DMS 273 treated with DMSO at 0.1 percent for 48 hours (cell line): ENCODE results near the gene ELAVL2.

Source experiments
- DNase-seq: peaks from one replicate; lab custom pipeline; 2025; lab: John Stamatoyannopoulos, UW

ELAVL2 gene

DNA sequence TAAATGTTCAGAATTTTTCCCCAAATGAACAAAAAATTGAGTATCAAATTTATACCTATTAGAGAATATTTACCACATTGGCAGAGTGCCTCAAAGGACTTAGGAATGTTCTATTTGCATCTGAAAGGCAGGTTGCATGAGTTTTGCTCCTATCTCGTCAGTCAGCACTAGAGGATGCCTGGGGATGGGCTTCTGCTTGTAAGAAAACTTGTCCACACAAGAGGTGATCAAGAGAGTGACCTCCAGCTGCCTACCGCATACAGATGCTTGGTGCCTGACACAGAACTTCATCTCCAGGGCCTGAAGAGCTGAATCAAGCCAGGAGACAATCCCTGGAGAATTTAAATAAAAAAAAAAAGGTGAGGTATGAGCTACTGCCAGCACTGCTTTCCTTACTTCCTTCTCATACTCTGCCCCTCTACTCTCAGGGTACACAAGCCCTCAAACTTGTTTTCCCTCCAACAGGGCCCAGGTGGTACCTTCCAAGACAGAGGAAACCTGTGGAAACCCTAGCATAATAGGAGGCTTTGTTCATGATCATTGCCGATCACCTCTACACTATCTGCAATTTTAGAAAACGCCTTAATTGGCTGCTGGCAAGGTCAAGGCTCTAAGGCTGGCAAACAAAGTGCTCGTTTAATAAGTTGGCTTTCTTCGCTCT is 166.6 kb downstream of the ELAVL2 start:
- no peak for DNase-seq

- no peak for DNase-seq
Observed at GRCh38 chr9:23658376-23659258, 167.4 kb downstream of the ELAVL2 start.

- DNase-seq, result no peak
Observed at GRCh38 chr9:23651051-23651450, 175.0 kb downstream of the ELAVL2 start.

DNA sequence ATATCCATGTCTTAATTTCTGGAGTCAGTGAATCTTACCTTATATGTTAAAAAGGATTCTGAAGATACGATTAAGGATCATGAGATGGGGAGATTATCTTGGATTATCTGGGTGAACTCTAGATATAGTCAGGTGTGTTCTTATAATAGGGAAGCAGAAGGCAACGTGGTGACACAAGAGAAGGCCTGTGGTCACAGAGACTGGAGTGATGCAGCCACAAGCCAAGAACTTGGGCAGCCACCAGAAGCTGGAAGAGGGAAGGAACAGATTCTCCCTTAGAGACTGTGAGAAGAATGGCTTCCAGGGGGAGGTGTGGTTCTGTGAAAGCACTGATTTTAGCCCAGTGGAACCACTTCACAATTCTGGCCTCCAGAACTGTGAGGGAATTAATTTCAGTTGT is 177.4 kb downstream of the ELAVL2 start:
- no peak for DNase-seq

- DNase-seq, result no peak
Observed at GRCh38 chr9:23644896-23645295, 181.1 kb downstream of the ELAVL2 start.

GRCh38 chr9:23644326-23644725 is 181.7 kb downstream of the ELAVL2 start:
- no peak for DNase-seq

- no peak for DNase-seq
Observed at GRCh38 chr9:23643656-23644258, 182.3 kb downstream of the ELAVL2 start.
